GM21529 (cell line): ENCODE data around the gene HOATZ.

Experiments used
- ATAC-seq: cut with Tn5 transposase; IDR thresholded peaks from one replicate; pipeline ENCODE4 v1.9.1; 2021; ENCODE audit not compliant: unreplicated experiment

The HOATZ gene

DNA sequence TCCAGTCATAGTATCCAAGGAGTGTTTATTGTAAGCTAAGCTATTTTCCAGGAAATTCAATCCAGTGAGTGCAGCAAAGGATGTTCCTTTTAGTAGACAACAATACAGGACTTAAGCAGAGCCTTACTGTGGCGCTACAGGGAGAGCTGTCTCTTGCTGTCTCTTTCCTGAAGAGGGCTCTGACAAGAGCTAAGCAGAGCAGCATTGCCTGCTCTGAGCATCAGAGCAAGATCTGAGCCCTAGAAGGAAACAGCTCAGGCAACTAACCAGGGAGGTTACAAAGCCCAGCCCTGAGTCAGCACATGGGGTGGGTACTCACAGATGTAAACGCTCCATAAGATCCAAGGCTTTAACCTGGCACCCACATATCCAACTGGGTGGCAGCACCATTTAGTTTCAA lies 33.9 kb downstream of the HOATZ start:
- ATAC-seq = no peak

DNA sequence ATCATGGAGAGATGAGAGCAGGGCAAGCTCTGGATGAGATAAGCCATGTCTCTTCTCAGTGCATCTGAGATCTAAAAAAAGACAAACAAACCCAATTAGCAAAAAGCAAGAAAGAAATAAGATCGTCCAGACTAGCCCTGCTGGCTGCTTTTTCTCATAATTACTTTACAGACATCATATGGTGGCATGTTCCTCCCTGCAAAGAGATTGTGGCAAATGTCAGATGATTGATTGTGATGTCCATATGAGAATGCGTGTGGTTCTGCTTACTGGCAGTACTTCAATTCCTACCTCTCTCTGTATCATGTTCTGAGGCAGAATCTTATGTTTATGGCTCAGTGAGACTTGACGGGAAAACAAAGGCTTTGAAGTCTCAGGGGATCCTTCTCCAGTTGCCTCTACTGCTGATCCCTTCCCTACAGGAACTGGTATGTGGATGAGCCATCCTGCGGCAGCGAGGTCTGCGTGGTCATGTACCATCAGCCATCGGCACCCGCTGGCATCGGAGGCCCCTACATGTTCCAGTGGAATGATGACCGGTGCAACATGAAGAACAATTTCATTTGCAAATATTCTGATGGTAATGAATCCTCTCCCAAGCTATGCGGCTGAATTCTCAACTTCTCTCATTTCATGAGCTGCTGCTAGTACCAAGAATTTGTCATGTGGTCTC lies 34.8 kb downstream of the HOATZ start:
- ATAC-seq = no peak

DNA sequence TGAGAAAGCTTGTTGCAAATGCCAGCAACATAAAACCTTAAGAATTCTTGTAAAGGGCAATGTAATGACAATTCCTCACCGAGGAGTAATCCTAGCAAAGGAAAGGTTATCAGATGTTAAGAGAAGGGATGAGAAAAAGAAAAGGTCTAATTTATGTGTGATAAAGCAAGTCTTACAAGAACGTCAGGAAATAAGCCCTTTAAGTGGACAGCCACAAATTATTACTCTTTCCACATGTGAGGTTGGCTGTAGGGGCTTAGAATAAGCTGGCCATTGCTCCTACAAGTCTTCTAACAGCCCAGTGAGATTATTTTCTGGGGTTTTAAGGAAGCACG lies 35.3 kb downstream of the HOATZ start:
- no peak for ATAC-seq

DNA sequence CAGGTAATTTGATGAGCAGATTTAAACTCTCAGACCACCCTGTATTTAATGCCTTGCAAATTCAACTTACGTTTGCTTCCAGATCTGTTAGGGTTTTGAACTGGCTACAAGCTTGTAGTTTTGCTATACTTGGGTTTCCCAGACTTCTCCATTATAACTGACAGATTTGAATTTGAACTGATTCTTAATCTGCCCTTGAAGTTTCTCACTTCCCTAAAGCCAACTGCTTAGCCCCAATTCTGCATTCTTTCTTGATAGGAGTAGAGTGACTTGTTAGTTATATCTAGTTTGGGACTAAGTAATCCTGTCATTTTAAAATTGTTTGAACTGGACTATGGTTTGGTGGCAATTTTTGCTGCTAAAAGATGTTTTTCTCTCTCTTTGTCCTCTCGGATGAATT lies 35.7 kb downstream of the HOATZ start:
- ATAC-seq = no peak

DNA sequence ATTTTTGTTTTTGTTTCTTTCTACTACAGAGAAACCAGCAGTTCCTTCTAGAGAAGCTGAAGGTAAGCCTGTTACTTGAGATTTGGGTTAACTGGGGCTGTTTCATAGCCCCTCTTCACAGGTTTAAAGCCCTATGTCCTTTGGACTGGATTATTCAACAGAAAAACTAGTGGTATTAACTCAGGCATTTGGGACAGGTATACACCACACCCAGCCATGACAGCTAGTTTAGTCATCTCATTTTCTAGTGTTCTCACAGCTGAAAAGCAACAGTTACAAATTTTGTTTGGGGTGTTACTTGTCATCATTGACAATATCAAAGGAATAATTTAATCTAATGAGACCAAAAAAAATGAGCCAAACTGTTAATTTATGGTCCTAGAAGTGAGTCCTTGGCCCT lies 40.0 kb downstream of the HOATZ start:
- ATAC-seq = no peak

DNA sequence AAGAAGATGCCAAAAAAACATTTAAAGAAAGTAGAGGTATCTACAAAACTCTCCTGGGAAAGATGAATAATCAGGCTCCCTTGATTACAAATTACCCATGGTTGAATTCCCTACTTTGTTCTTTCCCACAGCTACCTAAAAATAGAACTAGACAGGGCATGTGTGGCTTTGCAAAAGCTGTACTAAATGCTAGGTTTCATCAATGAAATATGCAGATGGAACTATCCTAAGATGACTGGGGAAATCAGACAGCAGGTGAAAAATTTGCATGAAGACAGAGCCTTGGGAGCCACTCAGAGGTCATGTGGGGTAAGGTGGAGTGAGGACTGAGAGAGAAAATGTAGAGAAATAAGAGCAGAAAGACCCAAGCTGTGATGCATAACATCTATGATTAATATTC lies 40.7 kb downstream of the HOATZ start:
- no peak for ATAC-seq

DNA sequence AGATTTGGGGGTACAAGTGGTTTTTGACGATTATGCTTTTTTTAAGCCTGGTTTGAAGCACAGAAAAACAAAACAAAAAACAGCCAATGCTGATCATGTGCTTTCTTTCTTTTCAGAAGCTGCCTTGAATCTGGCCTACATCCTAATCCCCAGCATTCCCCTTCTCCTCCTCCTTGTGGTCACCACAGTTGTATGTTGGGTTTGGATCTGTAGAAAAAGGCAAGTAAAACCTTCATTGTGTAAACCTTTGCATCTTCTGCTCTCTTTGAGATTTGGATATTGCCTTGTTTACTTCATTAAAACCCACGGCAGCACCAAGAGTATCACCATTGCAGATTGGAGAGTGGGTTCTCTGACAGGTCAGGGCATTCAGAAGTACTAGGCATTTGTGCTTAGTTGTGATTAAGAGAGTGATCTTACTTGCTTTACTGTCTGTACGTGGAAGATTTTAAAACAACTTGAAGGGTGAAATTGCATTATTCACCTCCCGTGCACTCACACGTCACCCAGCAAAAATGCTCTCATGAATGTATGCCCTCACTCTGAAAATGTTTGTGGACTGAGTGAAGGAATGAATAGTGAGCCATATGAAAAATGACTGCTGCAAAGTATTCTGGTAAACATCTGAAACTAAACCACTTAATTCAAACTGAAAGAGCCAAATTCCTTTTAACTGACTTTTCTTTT lies 43.0 kb downstream of the HOATZ start:
- no peak for ATAC-seq

DNA sequence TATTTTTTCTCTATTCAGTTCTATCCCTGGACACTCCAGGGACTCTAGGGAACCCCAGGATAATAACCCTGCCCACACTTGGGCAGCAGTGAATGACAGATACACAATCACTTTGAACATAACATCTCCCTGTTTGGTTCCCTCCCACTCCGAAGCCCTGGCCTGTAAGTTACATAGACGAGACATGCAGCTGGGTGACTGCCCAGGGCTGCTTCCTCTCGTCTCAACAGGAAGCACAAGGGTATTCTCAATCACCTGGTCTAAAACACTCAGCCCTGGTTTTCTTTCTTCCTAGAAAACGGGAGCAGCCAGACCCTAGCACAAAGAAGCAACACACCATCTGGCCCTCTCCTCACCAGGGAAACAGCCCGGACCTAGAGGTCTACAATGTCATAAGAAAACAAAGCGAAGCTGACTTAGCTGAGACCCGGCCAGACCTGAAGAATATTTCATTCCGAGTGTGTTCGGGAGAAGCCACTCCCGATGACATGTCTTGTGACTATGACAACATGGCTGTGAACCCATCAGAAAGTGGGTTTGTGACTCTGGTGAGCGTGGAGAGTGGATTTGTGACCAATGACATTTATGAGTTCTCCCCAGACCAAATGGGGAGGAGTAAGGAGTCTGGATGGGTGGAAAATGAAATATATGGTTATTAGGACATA lies 45.4 kb downstream of the HOATZ start:
- ATAC-seq = no peak

DNA sequence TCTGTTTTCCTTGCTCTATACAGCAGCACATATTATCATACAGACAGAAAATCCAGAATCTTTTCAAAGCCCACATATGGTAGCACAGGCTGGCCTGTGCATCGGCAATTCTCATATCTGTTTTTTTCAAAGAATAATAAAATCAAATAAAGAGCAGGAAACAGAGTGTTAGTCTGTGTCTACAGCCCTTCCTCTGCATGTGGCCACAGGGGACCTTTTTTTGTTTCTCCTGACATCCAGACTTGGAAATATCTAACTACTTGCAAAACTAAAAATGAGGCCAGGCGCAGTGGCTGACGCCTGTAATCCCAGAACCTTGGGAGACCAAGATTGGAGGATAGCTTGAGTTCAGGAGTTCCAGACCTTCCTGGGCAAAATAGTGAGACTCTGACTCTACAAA lies 46.2 kb downstream of the HOATZ start:
- no peak for ATAC-seq

DNA sequence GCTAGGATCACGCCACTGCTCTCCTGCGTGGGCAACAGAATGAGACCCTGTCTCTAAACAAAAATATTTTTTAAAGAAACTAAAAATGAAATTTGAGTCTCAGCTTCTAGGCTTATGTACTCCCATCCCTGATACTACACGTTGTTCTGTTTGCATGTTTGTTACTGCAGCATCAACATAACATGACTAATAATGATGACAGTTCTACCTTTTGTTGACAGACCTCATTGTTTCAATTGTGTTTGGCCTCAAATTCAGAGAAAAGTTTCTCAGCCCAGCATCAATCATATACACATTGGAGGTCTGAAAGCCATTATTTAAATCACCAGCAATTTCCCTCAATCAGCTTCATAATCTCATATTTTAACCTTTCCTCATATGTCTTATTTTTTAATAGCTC lies 46.7 kb downstream of the HOATZ start:
- no peak for ATAC-seq

DNA sequence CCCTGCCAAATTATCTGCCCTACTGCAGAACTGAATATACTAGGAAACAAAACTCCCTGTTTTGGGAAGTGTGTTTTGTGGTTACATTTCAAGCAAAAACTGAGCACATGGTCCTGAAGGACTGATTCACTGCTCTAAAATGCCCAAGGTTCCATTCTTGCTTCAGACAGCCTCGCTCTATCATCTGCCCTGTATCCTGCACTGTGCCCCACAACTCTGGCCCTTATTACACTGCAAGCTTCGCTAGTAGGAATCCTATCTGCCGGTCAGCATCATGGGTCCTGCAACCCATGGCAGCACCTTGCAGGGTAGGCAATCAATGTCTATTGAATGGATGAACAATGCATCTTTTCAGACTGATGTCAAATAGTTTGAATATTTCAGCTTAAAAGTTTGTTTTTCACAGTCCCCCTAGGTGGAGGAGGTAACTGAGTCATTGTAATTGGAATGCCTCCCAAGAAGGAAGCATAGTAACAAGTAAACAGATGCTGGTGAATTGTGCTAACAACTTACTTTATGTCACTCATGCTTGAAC lies 47.3 kb downstream of the HOATZ start:
- ATAC-seq = no peak

DNA sequence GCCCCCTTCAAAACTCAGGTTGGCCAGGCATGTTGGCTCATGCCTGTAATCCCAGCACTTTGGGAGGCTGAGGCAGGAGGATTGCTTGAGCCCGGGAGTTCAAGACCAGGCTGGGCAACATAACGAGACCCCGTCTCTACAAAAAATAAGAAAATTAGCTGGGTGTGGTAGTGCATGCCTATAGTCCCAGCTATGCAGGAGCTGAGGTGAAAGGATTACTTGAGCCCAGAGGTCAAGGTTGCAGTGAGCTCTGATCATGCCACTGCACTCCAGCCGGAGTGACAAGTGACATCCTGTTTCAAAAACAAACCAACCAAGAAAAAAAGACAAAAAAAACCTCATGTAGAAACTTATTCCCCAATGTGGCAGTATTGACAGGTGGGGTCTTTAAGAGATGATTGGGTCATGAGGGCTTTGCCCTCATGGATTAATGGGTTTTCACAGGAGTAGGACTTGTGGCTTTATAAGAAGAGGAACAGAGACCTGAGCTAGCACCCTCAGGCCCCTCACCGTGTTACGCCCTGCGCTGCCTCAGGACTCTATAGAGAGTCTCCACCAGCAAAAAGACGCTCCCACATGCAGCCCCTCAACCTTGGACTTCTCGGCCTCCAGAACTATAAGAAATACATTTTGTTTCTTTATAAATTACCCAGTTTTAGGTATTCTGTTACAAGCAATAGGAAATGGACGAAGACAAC lies 48.3 kb downstream of the HOATZ start:
- no peak for ATAC-seq

DNA sequence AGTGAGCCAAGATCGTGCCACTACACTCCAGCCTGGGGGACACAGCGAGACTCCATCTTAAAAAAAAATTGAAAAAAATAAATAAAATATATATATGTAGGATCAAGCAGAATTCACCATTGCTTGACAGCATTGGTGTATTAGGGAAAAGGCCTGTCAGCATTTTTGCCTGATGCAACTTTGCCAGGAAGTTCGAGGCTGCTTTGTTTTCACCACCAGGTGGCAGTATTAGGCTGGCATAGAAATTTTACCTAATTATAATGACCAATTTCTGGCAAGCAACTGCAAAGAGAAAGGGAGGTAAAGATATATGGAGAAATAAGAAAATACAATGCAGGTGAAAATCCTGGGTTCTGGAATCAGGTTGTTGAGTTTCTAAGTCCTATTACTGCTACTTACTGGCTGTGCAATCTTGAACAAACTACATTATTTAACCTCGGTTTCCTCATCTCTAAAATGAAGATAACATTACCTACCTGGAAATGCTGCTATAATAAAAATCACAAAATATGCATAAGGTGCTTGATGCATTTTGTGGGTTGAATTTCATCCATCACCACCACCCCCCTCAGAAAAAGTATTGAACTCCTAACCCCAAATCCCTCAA lies 50.6 kb downstream of the HOATZ start:
- ATAC-seq = no peak

DNA sequence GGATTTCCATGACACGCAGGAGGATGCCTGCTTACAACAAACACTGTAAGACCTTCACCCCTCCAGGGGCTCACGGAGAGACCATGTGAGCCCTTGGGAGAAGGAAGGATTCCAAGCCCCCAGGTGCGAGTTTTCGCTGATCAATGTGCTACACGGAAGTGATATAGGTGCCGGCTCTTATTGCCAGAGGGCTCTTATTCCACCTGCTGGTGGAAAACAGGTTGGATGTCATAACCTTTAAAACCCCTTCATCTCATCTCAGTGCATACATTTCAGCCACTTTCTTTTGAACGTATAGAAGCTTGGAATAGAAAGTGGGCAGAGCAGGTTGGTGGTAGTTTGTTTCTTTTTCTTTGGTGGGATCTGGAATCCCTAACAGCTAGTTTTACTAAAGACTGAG lies 51.7 kb downstream of the HOATZ start:
- ATAC-seq = no peak

DNA sequence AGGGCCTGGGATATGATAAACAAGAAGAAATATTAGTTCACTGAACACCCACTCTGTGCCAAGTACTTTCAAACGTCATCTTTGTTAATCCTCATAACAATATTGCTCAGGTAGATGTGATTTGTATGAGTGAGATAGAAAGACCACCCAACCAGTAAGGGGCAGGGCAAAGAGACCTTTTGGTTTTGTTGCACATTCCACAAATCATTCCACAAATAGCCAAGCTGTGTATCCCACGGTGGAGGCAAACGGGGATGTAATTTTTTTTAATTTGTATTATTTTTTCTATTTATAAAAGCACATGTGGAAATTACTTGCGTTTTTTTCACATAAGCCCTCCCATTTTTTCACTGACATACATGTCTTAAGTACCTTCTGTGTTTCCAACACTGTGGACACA lies 54.9 kb downstream of the HOATZ start:
- no peak for ATAC-seq

DNA sequence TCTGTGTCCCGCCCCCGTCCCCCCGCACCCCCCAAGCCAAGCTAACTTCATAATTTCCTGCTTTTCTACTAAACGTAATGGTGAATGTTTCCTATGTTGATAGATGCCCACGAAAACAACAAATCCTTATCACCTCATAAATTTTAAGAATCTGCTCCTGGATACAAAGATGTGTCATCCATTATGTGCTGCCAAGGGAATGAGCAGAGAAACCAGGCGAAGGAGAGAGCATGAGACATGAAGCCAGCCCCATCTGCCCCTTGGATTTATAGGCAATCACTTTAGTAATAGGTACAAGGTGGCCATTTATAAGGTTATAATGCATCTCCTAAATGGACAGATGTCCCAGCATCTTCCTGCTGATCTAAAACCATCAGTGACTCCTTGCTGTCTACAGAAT lies 56.2 kb downstream of the HOATZ start:
- no peak for ATAC-seq

DNA sequence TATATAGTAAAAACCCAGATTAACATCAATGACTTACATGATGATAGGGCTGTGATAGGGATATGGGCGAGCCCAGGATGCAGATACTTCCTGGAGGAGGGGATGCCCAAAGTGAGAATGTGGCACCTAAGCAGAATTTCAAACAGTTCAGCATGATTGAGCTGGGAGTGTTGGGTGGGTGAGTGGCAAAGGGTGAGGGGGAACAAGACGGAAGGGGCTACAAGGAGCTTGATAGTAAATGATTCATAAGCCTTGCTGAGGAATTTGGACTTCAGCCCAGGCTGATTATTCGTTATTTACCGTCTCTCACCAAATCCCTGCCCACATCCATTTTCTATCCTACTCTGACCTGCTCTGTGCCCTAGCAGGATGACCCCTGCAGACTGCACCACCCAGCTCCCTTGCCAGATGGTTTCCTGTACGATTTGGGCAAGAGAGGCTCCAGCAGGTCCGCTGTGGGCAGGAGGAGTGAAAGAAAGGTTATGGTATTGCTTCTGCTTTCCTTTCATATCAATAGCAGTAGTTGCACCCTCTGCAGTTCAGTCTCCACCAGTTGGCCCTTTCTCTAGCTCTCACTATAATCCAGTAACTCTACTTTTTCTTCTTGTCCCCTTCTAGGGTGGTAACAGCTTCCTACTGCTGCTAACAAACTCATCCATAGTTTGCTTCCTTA lies 57.4 kb downstream of the HOATZ start:
- ATAC-seq = no peak

DNA sequence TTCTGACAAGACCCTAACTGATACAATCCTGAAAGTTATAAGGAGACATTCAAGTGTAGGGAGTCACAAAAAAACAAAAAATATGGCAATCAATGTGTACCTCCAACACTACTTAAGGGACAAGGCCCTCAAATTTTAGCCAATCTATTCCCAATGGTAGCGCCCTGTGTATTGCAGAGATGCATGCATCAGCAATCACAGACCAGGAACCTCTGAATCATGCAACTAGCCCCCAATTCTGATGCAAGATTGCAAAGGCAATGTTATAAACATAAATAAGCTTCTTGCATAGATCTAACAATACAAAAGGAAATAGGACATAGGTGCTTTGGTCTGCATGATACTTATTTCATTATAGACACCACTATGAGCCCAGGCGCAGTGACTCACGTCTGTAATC lies 58.0 kb downstream of the HOATZ start:
- ATAC-seq = no peak

DNA sequence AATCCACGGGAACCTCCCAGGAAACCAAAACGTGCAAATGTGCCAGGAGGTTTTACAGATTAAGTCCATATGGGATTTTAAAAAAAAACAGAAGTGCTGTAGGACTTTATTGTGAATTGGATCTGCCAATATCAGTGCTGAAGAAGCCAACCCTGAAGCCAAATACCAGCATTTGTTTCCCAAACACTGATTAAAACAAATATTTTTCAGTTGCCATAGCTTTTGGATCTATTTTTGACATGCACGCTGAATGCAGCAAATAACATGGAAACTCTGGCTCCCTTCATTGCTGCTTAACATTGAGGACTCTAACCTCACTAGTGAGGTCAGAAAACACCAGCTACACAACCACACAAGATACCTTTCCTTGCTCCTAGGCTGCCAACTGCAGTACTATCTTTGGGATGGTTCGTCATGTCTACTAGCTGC lies 59.3 kb downstream of the HOATZ start:
- no peak for ATAC-seq

DNA sequence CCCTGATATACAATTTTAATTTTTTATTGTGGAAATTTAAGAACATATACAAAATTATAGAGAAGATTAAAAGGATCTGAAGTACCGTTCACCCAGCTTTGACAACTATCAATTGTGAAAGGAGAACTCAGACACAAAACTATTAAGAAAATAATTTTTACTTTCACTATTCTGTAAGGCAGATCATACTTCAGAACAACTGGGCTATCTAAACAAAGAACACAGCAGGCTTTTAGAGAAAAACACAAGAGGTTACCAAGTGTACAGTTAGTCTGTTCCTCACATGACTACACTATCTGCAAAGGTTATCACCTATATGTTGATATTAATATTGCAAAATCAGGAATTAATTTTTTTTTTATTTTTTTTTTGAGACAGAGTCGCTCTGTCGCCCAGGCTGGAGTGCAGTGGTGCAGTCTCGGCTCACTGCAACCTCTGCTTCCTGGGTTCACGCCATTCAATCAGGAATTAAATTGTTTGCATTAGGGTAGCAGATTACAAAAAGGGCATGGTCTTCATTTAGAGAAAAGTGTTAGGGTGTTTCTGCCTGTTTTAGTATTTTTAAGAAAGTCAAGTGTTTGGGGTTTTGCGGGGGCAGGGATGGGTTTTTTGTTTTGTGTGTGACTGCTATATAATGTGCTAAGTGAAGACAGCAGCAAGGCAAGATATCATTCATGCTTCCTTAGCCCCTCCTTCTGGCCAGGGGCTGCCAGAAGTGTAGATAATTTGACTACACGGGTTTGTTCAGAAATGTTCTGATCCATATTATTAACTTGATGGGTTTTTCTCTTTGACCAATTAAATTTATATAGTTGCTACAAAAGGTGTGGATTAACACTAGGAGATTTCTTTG lies 60.0 kb downstream of the HOATZ start:
- no peak for ATAC-seq
